ENCODE results near the gene TMEM176A.

DNA sequence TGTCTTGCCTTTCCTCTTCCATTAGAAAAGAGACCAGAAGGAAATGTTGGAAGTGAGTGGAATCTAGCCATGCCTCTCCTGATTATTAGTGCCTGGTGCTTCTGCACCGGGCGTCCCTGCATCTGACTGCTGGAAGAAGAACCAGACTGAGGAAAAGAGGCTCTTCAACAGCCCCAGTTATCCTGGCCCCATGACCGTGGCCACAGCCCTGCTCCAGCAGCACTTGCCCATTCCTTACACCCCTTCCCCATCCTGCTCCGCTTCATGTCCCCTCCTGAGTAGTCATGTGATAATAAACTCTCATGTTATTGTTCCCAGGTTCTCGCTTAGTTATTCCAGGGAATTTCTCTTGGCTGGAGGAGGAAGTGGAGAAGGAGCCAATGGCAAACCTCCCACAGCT is 4.2 kb downstream of the TMEM176A start:
- no peak for TF ChIP-seq POLR2A (IDR thresholded peaks at IDR 0.05; ENCODE audit: borderline replicate concordance, extremely low read depth, insufficient read depth, insufficient read length)
- TF ChIP-seq POLR2AphosphoS5 (IDR thresholded peaks at IDR 0.05; ENCODE audit: low read depth, low read length) = no peak
- TF ChIP-seq, protein P1, sequence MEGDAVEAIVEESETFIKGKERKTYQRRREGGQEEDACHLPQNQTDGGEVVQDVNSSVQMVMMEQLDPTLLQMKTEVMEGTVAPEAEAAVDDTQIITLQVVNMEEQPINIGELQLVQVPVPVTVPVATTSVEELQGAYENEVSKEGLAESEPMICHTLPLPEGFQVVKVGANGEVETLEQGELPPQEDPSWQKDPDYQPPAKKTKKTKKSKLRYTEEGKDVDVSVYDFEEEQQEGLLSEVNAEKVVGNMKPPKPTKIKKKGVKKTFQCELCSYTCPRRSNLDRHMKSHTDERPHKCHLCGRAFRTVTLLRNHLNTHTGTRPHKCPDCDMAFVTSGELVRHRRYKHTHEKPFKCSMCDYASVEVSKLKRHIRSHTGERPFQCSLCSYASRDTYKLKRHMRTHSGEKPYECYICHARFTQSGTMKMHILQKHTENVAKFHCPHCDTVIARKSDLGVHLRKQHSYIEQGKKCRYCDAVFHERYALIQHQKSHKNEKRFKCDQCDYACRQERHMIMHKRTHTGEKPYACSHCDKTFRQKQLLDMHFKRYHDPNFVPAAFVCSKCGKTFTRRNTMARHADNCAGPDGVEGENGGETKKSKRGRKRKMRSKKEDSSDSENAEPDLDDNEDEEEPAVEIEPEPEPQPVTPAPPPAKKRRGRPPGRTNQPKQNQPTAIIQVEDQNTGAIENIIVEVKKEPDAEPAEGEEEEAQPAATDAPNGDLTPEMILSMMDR (IDR thresholded peaks at IDR 0.05 in 2 of 3, conservative IDR thresholded peaks at IDR 0.05 in 1 of 3; ENCODE audit: borderline replicate concordance in 1 of 3, insufficient read depth in 1 of 3, low read depth in 2 of 3, low read length in 2 of 3) = no peak
